HEK293 (cell line): ENCODE results near the gene DNAJB2.

Experiments
- GFI1B ChIP-seq: fragments of 450-650 bp; formaldehyde crosslinking; IDR thresholded peaks from 2 replicates; pipeline ENCODE4 v1.5.1; 2016; ENCODE audit warnings: missing biosample characterization, missing genetic modification characterization
- GLIS1 ChIP-seq: fragments of 450-650 bp; formaldehyde crosslinking; IDR thresholded peaks from 2 replicates; pipeline ENCODE4 v1.5.1; 2016; ENCODE audit warnings: missing biosample characterization, missing genetic modification characterization
- KLF1 ChIP-seq: fragments of 450-650 bp; formaldehyde crosslinking; IDR thresholded peaks from 2 replicates; pipeline ENCODE4 v1.5.1; 2016; ENCODE audit warnings: missing biosample characterization, missing genetic modification characterization
- KLF16 ChIP-seq: fragments of 450-650 bp; formaldehyde crosslinking; IDR thresholded peaks from 2 replicates; pipeline ENCODE4 v1.5.1; 2017; ENCODE audit warnings: missing biosample characterization, missing genetic modification characterization
- KLF9 ChIP-seq: fragments of 450-650 bp; formaldehyde crosslinking; IDR thresholded peaks from 2 replicates; pipeline ENCODE4 v1.5.1; 2016; ENCODE audit warnings: missing biosample characterization, missing genetic modification characterization, low read depth
- SALL2 ChIP-seq: fragments of 450-650 bp; formaldehyde crosslinking; IDR thresholded peaks from 2 replicates; pipeline ENCODE4 v1.5.0; 2017; ENCODE audit warnings: missing biosample characterization, mild to moderate bottlenecking, missing genetic modification characterization, borderline replicate concordance
- SP2 ChIP-seq: fragments of 450-650 bp; formaldehyde crosslinking; IDR thresholded peaks from 2 replicates; pipeline ENCODE4 v1.5.1; 2016; ENCODE audit warnings: missing biosample characterization, missing genetic modification characterization
- SP3 ChIP-seq: fragments of 450-650 bp; formaldehyde crosslinking; IDR thresholded peaks from 2 replicates; pipeline ENCODE4 v1.5.1; 2016; ENCODE audit warnings: missing biosample characterization, missing genetic modification characterization
- TRIM28 ChIP-seq: IDR thresholded peaks from 2 replicates; pipeline ENCODE4 v1.6.1; 2011; ENCODE audit warnings: low read length, control low read depth, borderline replicate concordance
- ZFHX2 ChIP-seq: fragments of 450-650 bp; formaldehyde crosslinking; conservative IDR thresholded peaks from 2 replicates; pipeline ENCODE4 v1.5.1; 2016; ENCODE audit warnings: missing biosample characterization, missing genetic modification characterization
- ZNF114 ChIP-seq: fragments of 450-650 bp; formaldehyde crosslinking; IDR thresholded peaks from 2 replicates; pipeline ENCODE4 v1.5.0; 2017; ENCODE audit warnings: missing biosample characterization, missing genetic modification characterization
- ZNF157 ChIP-seq: fragments of 450-650 bp; formaldehyde crosslinking; IDR thresholded peaks from 2 replicates; pipeline ENCODE4 v1.5.1; 2016; ENCODE audit warnings: missing biosample characterization, missing genetic modification characterization
- ZNF184 ChIP-seq: fragments of 450-650 bp; IDR thresholded peaks from 2 replicates; pipeline ENCODE4 v1.5.1; 2018; ENCODE audit warnings: missing biosample characterization, mild to moderate bottlenecking, missing genetic modification characterization
- ZNF324 ChIP-seq: fragments of 450-650 bp; formaldehyde crosslinking; IDR thresholded peaks from 2 replicates; pipeline ENCODE4 v1.5.1; 2016; ENCODE audit warnings: missing biosample characterization, missing genetic modification characterization
- ZNF416 ChIP-seq: fragments of 450-650 bp; formaldehyde crosslinking; IDR thresholded peaks from 2 replicates; pipeline ENCODE4 v1.5.1; 2016; ENCODE audit warnings: missing biosample characterization, missing genetic modification characterization
- ZNF426 ChIP-seq: fragments of 450-650 bp; formaldehyde crosslinking; IDR thresholded peaks from 2 replicates; pipeline ENCODE4 v1.5.1; 2017; ENCODE audit warnings: missing biosample characterization, missing genetic modification characterization, mild to moderate bottlenecking, inconsistent platforms, moderate library complexity
- ZNF514 ChIP-seq: fragments of 450-650 bp; formaldehyde crosslinking; IDR thresholded peaks from 2 replicates; pipeline ENCODE4 v1.5.1; 2016; ENCODE audit warnings: missing biosample characterization, missing genetic modification characterization
- ZNF585B ChIP-seq: fragments of 450-650 bp; formaldehyde crosslinking; IDR thresholded peaks from 2 replicates; pipeline ENCODE4 v1.5.1; 2016; ENCODE audit warnings: missing biosample characterization, missing genetic modification characterization
- ZNF623 ChIP-seq: fragments of 450-650 bp; formaldehyde crosslinking; IDR thresholded peaks from 2 replicates; pipeline ENCODE4 v1.5.1; 2016; ENCODE audit warnings: missing biosample characterization, missing genetic modification characterization
- ZNF837 ChIP-seq: fragments of 450-650 bp; formaldehyde crosslinking; IDR thresholded peaks from 2 replicates; pipeline ENCODE4 v1.5.1; 2016; ENCODE audit warnings: missing biosample characterization, missing genetic modification characterization
- ZSCAN23 ChIP-seq: fragments of 450-650 bp; formaldehyde crosslinking; IDR thresholded peaks from 2 replicates; pipeline ENCODE4 v1.5.1; 2016; ENCODE audit warnings: missing biosample characterization, missing genetic modification characterization
- ZXDB ChIP-seq: fragments of 450-650 bp; formaldehyde crosslinking; IDR thresholded peaks from 2 replicates; pipeline ENCODE4 v1.5.1; 2016; ENCODE audit warnings: missing biosample characterization, missing genetic modification characterization
- TF ChIP-seq, protein P1 (sequence below): fragments of 450-650 bp; formaldehyde crosslinking; IDR thresholded peaks from 2 replicates; pipeline ENCODE4 v1.5.1; 2016; ENCODE audit warnings: missing biosample characterization, missing genetic modification characterization
- TF ChIP-seq, protein P2 (sequence below): fragments of 450-650 bp; formaldehyde crosslinking; IDR thresholded peaks from 2 replicates; pipeline ENCODE4; 2016; ENCODE audit warnings: missing biosample characterization, missing genetic modification characterization
- TF ChIP-seq, protein P3 (sequence below): fragments of 450-650 bp; formaldehyde crosslinking; IDR thresholded peaks from 2 replicates; pipeline ENCODE4 v1.5.1; 2016; ENCODE audit warnings: missing biosample characterization, missing genetic modification characterization
- TF ChIP-seq, protein P4 (sequence below): fragments of 450-650 bp; formaldehyde crosslinking; IDR thresholded peaks from 2 replicates; pipeline ENCODE4 v1.5.1; 2017; ENCODE audit warnings: missing biosample characterization, missing genetic modification characterization
- TF ChIP-seq, protein P5 (sequence below): fragments of 450-650 bp; formaldehyde crosslinking; IDR thresholded peaks from 2 replicates; pipeline ENCODE4 v1.5.1; 2016; ENCODE audit warnings: missing biosample characterization, missing genetic modification characterization

Gene DNAJB2

DNA sequence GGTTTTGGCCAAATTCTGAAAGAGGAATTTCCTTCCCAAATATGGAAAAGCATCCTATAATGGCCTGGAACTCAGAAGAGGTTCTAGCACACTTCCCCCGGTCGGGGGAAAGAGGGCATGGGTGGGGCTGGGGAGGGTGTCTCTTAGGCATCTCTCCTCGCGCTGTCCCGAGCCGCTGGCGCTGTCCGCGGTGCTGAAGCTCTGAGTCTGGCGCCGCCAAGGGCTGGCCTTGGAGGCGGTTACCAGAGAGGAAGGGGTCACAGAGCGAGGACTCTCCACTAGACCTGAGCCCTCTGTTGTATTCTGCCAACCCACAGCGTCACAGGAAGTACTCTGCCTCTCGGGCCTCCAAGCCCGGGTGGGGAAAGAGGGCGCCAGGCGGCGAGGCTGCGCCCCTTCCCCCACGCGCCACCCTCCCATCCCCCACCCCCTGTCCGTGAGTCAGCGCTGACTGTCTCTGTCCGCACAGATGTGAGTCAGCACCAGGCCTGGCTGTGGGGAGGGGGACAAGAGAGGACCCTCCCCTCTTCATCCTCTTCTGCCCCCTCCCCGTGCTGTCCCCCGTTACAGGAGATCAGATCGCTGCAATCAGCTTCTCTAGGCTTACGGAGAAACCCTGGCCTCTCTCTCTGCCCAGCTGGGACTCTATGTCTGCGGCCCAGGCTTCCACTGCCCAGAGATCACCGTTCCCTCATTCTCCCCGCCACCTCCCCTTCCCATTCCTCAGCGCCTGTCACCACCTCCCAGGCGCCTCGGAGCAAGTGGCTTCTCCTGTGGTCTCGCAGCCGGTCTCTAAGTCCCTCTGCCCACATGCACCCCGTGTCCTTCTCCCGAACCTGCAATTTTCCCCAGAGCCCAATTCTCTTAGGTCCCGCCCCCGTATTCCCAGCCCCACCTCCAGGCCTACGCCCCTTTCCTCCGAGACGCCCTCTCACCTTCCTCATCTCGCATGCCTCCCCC, 29.3 kb downstream of the DNAJB2 start (continued):
- peak; percentile 40; the same call in 1 of the 2 replicates for TF ChIP-seq KLF1 (tag by site-specific recombination)
- TF ChIP-seq, protein P1, sequence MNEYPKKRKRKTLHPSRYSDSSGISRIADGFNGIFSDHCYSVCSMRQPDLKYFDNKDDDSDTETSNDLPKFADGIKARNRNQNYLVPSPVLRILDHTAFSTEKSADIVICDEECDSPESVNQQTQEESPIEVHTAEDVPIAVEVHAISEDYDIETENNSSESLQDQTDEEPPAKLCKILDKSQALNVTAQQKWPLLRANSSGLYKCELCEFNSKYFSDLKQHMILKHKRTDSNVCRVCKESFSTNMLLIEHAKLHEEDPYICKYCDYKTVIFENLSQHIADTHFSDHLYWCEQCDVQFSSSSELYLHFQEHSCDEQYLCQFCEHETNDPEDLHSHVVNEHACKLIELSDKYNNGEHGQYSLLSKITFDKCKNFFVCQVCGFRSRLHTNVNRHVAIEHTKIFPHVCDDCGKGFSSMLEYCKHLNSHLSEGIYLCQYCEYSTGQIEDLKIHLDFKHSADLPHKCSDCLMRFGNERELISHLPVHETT: 0 out of 2 replicates have a peak, but pooled peaks have one; percentile 58
- 0 out of 2 replicates have a peak, but pooled peaks have one; percentile 65 for TF ChIP-seq ZNF324 (tag by site-specific recombination)
- no peak for TF ChIP-seq ZNF514 (tag by site-specific recombination)
- no peak for TF ChIP-seq TRIM28
- TF ChIP-seq ZNF184 (tag by site-specific recombination): no peak
- no peak for TF ChIP-seq ZNF157 (tag by site-specific recombination)
- TF ChIP-seq ZNF114: no peak
- TF ChIP-seq, protein P2, sequence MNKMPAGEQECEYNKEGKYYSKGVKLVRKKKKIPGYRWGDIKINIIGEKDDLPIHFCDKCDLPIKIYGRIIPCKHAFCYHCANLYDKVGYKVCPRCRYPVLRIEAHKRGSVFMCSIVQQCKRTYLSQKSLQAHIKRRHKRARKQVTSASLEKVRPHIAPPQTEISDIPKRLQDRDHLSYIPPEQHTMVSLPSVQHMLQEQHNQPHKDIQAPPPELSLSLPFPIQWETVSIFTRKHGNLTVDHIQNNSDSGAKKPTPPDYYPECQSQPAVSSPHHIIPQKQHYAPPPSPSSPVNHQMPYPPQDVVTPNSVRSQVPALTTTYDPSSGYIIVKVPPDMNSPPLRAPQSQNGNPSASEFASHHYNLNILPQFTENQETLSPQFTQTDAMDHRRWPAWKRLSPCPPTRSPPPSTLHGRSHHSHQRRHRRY (tag by site-specific recombination): no peak
- no peak for TF ChIP-seq ZNF837 (tag by site-specific recombination)
- TF ChIP-seq SP2 (tag by site-specific recombination): peak; percentile 25
- peak; percentile 22; the same call in 1 of the 2 replicates for TF ChIP-seq KLF9 (tag by site-specific recombination)
- TF ChIP-seq GLIS1: no peak; the same call in 1 of the 2 replicates
- TF ChIP-seq, protein P3, sequence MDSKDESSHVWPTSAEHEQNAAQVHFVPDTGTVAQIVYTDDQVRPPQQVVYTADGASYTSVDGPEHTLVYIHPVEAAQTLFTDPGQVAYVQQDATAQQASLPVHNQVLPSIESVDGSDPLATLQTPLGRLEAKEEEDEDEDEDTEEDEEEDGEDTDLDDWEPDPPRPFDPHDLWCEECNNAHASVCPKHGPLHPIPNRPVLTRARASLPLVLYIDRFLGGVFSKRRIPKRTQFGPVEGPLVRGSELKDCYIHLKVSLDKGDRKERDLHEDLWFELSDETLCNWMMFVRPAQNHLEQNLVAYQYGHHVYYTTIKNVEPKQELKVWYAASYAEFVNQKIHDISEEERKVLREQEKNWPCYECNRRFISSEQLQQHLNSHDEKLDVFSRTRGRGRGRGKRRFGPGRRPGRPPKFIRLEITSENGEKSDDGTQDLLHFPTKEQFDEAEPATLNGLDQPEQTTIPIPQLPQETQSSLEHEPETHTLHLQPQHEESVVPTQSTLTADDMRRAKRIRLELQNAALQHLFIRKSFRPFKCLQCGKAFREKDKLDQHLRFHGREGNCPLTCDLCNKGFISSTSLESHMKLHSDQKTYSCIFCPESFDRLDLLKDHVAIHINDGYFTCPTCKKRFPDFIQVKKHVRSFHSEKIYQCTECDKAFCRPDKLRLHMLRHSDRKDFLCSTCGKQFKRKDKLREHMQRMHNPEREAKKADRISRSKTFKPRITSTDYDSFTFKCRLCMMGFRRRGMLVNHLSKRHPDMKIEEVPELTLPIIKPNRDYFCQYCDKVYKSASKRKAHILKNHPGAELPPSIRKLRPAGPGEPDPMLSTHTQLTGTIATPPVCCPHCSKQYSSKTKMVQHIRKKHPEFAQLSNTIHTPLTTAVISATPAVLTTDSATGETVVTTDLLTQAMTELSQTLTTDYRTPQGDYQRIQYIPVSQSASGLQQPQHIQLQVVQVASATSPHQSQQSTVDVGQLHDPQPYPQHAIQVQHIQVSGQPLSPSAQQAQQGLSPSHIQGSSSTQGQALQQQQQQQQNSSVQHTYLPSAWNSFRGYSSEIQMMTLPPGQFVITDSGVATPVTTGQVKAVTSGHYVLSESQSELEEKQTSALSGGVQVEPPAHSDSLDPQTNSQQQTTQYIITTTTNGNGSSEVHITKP (tag by site-specific recombination): no peak
- no peak for TF ChIP-seq ZNF416 (tag by site-specific recombination)
- peak; percentile 78 for TF ChIP-seq ZFHX2 (tag by site-specific recombination)
- TF ChIP-seq ZXDB (tag by site-specific recombination): no peak
- TF ChIP-seq ZNF426 (tag by site-specific recombination): no peak
- TF ChIP-seq SP3 (tag by site-specific recombination): peak; percentile 60
- TF ChIP-seq, protein P4, sequence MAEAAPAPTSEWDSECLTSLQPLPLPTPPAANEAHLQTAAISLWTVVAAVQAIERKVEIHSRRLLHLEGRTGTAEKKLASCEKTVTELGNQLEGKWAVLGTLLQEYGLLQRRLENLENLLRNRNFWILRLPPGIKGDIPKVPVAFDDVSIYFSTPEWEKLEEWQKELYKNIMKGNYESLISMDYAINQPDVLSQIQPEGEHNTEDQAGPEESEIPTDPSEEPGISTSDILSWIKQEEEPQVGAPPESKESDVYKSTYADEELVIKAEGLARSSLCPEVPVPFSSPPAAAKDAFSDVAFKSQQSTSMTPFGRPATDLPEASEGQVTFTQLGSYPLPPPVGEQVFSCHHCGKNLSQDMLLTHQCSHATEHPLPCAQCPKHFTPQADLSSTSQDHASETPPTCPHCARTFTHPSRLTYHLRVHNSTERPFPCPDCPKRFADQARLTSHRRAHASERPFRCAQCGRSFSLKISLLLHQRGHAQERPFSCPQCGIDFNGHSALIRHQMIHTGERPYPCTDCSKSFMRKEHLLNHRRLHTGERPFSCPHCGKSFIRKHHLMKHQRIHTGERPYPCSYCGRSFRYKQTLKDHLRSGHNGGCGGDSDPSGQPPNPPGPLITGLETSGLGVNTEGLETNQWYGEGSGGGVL (tag by site-specific recombination): peak; percentile 90
- no peak for TF ChIP-seq ZNF585B (tag by site-specific recombination)
- no peak for TF ChIP-seq GFI1B (tag by site-specific recombination)
- TF ChIP-seq ZSCAN23 (tag by site-specific recombination): no peak
- TF ChIP-seq, protein P5, sequence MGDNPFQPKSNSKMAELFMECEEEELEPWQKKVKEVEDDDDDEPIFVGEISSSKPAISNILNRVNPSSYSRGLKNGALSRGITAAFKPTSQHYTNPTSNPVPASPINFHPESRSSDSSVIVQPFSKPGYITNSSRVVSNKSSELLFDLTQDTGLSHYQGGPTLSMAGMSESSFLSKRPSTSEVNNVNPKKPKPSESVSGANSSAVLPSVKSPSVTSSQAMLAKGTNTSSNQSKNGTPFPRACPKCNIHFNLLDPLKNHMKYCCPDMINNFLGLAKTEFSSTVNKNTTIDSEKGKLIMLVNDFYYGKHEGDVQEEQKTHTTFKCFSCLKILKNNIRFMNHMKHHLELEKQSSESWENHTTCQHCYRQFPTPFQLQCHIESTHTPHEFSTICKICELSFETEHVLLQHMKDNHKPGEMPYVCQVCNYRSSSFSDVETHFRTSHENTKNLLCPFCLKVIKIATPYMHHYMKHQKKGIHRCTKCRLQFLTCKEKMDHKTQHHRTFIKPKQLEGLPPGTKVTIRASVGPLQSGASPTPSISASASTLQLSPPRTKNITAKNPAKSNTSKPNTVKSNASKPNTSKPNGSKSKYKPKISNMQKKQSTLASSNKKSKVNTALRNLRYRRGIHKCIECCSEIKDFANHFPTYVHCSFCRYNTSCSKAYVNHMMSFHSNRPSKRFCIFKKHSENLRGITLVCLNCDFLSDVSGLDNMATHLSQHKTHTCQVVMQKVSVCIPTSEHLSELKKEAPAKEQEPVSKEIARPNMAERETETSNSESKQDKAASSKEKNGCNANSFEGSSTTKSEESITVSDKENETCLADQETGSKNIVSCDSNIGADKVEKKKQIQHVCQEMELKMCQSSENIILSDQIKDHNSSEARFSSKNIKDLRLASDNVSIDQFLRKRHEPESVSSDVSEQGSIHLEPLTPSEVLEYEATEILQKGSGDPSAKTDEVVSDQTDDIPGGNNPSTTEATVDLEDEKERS (tag by site-specific recombination): no peak
- TF ChIP-seq SALL2 (tag by site-specific recombination): no peak
- no peak for TF ChIP-seq ZNF623
- TF ChIP-seq KLF16 (tag by site-specific recombination): peak; percentile 35; the same call in 1 of the 2 replicates
